SK-N-SH treated with all-trans-retinoic acid at 6 μM for 48 hours (cell line): ENCODE results near the gene EXO1.

ENCODE experiments used
- ATAC-seq: fragments of 200-7000 bp; cut with Tn5 transposase; 3 replicates; pipeline ENCODE4 v1.9.1; 2020; ENCODE audit warnings: mild to moderate bottlenecking, moderate library complexity
- BACH2 ChIP-seq: fragments of 250-450 bp; sonication (Bioruptor Pico); IDR thresholded peaks from 2 replicates; pipeline ENCODE4 v1.9.0; 2021; ENCODE audit warnings: mild to moderate bottlenecking, borderline replicate concordance
- CREB5 ChIP-seq: fragments of 250-450 bp; sonication (Bioruptor Pico); IDR thresholded peaks from 2 replicates; pipeline ENCODE4 v1.5.1; 2020; ENCODE audit warnings: low read depth, mild to moderate bottlenecking, moderate library complexity
- CSDC2 ChIP-seq: fragments of 250-450 bp; sonication (Bioruptor Pico); IDR thresholded peaks from 2 replicates; pipeline ENCODE4 v1.5.0; 2020; ENCODE audit warnings: mild to moderate bottlenecking, moderate library complexity
- CSRNP3 ChIP-seq: fragments of 250-450 bp; sonication (Bioruptor Pico); IDR thresholded peaks from 2 replicates; pipeline ENCODE4 v1.5.1; 2021; ENCODE audit warnings: mild to moderate bottlenecking, moderate library complexity
- ESRRG ChIP-seq: fragments of 250-450 bp; sonication (Bioruptor Pico); IDR thresholded peaks from 2 replicates; pipeline ENCODE4 v1.6.1; 2021; ENCODE audit warnings: mild to moderate bottlenecking
- ISL1 ChIP-seq: fragments of 250-450 bp; sonication (Bioruptor Pico); IDR thresholded peaks from 2 replicates; pipeline ENCODE4 v2.1.2; 2022; ENCODE audit warnings: mild to moderate bottlenecking, moderate library complexity
- PATZ1 ChIP-seq: fragments of 250-450 bp; sonication (Bioruptor Pico); IDR thresholded peaks from 2 replicates; pipeline ENCODE4 v1.8.0; 2020; ENCODE audit warnings: mild to moderate bottlenecking, moderate library complexity, borderline replicate concordance
- POU6F1 ChIP-seq: fragments of 250-450 bp; sonication (Bioruptor Pico); IDR thresholded peaks from 2 replicates; pipeline ENCODE4 v1.8.0; 2021; ENCODE audit warnings: low read depth, mild to moderate bottlenecking, moderate library complexity, borderline replicate concordance
- PPARA ChIP-seq: fragments of 250-450 bp; sonication (Bioruptor Pico); IDR thresholded peaks from 2 replicates; pipeline ENCODE4 v1.5.0; 2020; ENCODE audit warnings: mild to moderate bottlenecking, borderline replicate concordance
- RARB ChIP-seq: fragments of 250-450 bp; sonication (Bioruptor Pico); IDR thresholded peaks from 2 replicates; pipeline ENCODE4 v1.8.0; 2021; ENCODE audit warnings: mild to moderate bottlenecking, moderate library complexity
- TCF4 ChIP-seq: fragments of 250-450 bp; sonication (Bioruptor Pico); IDR thresholded peaks from 2 replicates; pipeline ENCODE4 v1.8.0; 2021; ENCODE audit warnings: mild to moderate bottlenecking, moderate library complexity, borderline replicate concordance
- TOX ChIP-seq: fragments of 250-450 bp; sonication (Bioruptor Pico); IDR thresholded peaks from 2 replicates; pipeline ENCODE4 v1.8.0; 2021; ENCODE audit warnings: mild to moderate bottlenecking, moderate library complexity, borderline replicate concordance
- TSHZ2 ChIP-seq: fragments of 250-450 bp; sonication (Bioruptor Pico); IDR thresholded peaks from 2 replicates; pipeline ENCODE4 v1.5.0; 2020; ENCODE audit warnings: mild to moderate bottlenecking, moderate library complexity
- ZC3H10 ChIP-seq: fragments of 250-450 bp; sonication (Bioruptor Pico); IDR thresholded peaks from 2 replicates; pipeline ENCODE4 v1.5.1; 2021; ENCODE audit warnings: mild to moderate bottlenecking, moderate library complexity
- ZFP3 ChIP-seq: fragments of 250-450 bp; sonication (Bioruptor Pico); IDR thresholded peaks from 2 replicates; pipeline ENCODE4 v1.5.0; 2020; ENCODE audit warnings: mild to moderate bottlenecking, moderate library complexity
- ZFP30 ChIP-seq: fragments of 450-650 bp; formaldehyde crosslinking; IDR thresholded peaks from 2 replicates; pipeline ENCODE4 v1.5.0; 2022; ENCODE audit warnings: mild to moderate bottlenecking, moderate library complexity
- ZNF565 ChIP-seq: fragments of 450-650 bp; formaldehyde crosslinking; conservative IDR thresholded peaks from 2 replicates; pipeline ENCODE4 v1.5.0; 2020; ENCODE audit warnings: low read depth, mild to moderate bottlenecking, moderate library complexity
- ZNF70 ChIP-seq: fragments of 450-650 bp; formaldehyde crosslinking; IDR thresholded peaks from 2 replicates; pipeline ENCODE4 v1.5.0; 2020; ENCODE audit warnings: mild to moderate bottlenecking, moderate library complexity

EXO1 gene

GRCh38 chr1:241816008-241816407, 32.0 kb upstream of the EXO1 start:
- ATAC-seq = no peak
- no peak for TF ChIP-seq TSHZ2 (CRISPR knock-in tag)
- no peak for TF ChIP-seq ZFP3 (CRISPR knock-in tag)
- no peak for TF ChIP-seq CSDC2
- no peak for TF ChIP-seq ZNF565 (CRISPR knock-in tag)
- no peak for TF ChIP-seq CREB5 (CRISPR knock-in tag)
- no peak for TF ChIP-seq ZFP30 (CRISPR knock-in tag)

- ATAC-seq = no peak
- TF ChIP-seq ISL1 (peak; percentile 48), CREB5 (CRISPR knock-in tag) (no peak)
Measured at GRCh38 chr1:241817331-241817792, 30.6 kb upstream of the EXO1 start.

GRCh38 chr1:241817956-241818612, 29.9 kb upstream of the EXO1 start:
- no peak for ATAC-seq
- TF ChIP-seq PATZ1 (CRISPR knock-in tag) = no peak
- TF ChIP-seq ISL1 = no peak
- no peak for TF ChIP-seq ZNF565 (CRISPR knock-in tag)
- no peak for TF ChIP-seq PPARA
- no peak for TF ChIP-seq ZNF70
- no peak for TF ChIP-seq CREB5 (CRISPR knock-in tag)
- no peak for TF ChIP-seq RARB (CRISPR knock-in tag)
- no peak for TF ChIP-seq ESRRG
- no peak for TF ChIP-seq TSHZ2 (CRISPR knock-in tag)
- TF ChIP-seq TCF4 (CRISPR knock-in tag) = no peak
- TF ChIP-seq, all 23 proteins: peak for 0

- no peak for ATAC-seq
- TF ChIP-seq ESRRG (no peak), RARB (CRISPR knock-in tag) (no peak), ZC3H10 (no peak), TOX (CRISPR knock-in tag) (no peak), POU6F1 (no peak), ZNF70 (no peak), CSRNP3 (CRISPR knock-in tag) (no peak), BACH2 (CRISPR knock-in tag) (no peak), PPARA (no peak), ZNF565 (CRISPR knock-in tag) (no peak), TCF4 (CRISPR knock-in tag) (no peak)
Measured at GRCh38 chr1:241819340-241819866, 28.6 kb upstream of the EXO1 start.
